GM19193 (cell line): ENCODE results near the gene SMOC2.

ENCODE experiments used
- POLR2A ChIP-seq: IDR thresholded peaks from 4 replicates; pipeline ENCODE4 v1.6.1; 2011; ENCODE audit not compliant: insufficient read depth, insufficient read length; ENCODE audit errors: extremely low read depth

The SMOC2 gene

DNA sequence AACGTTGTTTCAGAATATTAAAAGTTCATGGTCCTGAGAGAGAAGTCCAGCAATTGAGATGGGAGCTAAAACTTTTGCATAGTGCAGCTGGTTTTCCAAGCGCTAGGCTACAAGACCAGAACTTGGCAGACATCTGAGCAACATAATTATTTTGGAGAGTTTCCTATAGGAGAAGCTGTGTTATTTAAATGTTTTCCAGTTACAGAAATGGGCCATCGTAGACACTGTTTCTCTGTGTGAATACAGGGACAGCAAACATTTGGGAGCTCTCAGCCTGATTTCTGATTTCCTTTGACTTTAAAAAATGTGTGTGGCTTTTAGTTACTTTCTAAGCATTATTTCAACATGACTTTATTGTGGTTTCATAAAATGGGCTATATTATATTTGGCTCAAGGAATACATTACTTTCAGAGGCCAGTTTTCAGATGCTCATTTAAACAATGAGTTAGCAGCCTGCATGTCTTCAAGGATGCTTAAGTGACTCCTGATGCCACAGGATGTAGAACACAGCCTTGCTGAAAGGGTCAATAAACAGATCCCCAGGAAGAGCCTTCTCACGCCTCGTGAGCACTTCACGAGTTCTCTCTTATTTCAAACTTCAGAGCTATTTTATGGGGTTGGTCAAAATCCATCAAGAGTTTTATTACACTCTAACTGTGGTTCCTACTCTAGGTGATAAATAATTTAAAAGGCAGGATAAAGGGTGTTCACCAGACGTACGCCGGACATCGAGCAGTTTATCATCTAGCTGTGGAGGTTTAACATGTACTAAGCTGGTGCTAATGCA lies 193.8 kb downstream of the SMOC2 start:
- TF ChIP-seq POLR2A = no peak

DNA sequence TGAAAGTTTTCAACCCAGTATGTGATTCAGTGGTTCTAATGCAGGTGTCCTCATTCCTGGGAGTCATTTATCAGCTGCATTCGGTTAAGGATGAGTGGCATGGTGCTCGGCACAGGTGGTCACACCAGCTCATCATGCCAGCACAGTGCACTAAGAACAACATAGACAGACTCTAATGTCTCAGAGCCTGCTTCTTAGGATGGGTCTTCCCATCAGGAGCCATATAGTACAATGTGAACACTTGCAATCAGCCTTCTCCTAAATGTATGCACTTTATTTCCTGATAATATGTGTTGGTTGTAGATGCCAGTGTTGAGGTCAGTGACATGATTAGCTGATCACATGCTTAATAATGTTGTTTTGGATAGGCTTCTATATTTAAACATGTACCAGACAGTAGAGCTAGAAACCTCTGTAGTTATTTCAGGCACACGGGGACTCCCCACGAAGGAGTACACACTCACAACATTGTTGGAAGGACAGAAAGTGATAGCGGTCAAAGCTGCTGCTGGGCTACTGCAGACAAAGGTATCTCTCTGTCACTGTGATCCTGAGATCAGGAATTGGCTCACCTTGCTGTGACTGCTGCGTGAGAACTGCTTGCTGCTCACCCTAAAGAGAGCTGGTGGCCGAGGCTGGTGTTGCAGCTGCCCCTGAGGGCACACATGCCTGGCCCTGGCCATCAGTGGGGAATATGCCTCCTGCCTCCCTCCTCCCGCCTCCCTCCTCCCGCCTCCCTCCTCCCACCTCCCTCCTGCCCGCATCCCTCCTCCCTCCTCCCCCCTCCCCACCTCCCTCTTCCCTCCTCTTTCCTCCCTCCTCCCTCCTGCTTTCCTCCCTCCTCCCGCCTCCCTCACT lies 195.4 kb downstream of the SMOC2 start:
- TF ChIP-seq POLR2A = no peak

DNA sequence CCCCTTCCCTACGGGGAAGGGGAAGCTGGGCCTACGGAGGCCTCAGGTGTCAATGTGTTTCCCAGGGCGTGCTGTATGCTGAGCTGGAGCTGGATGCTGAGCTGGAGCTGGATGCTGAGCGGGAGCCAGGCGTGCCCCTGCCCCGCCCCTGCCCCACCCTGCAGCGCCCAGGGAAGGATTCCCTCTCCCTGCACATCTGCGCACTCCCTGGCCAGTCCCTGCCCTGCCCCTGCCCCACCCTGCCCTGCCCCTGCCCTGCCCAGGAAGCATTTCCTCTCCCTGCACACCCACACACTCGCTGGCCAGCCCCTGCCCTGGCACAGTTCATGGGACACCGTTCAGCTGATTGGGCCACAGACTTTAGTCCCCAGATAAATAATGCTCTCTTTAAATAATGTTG lies 196.8 kb downstream of the SMOC2 start:
- no peak for TF ChIP-seq POLR2A

DNA sequence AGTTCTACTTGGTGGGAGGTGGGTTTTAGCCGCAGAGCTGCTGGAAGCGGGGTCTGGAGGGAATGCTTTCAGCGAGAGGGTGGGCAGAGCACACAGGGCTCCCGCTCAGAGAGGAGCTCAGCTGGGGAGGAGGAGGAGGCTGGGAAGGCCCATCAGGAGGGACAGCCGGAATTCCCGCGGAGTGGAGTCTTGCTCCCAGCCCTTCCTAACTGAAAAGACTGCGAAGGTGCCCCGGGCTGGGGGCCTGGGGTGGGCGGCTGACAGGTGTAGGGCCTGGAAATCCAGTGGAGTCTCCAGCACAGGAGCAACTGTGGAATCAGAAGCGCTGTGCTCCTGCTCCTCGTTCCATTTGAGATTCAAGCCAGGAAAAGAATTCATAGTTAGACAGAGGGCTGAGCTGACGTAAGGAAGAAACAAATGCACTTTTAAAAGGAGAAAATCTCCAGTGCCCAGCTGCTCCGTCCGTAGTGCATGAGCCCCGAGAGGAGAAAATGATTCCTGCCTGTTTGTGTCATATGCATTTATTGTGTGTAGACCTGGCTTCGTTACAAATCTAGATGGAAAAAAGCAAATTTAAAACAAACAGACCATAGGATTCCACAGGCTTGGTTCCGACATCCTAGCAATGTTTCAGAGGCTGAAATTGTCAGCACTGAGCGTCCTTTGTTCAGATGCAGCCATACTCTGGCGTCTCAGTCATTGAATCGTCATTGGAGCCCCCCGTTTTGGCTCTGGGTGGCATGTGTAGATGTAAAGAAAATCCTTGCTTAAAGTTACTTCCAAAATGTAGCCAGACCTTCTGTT lies 197.7 kb downstream of the SMOC2 start:
- TF ChIP-seq POLR2A = no peak

DNA sequence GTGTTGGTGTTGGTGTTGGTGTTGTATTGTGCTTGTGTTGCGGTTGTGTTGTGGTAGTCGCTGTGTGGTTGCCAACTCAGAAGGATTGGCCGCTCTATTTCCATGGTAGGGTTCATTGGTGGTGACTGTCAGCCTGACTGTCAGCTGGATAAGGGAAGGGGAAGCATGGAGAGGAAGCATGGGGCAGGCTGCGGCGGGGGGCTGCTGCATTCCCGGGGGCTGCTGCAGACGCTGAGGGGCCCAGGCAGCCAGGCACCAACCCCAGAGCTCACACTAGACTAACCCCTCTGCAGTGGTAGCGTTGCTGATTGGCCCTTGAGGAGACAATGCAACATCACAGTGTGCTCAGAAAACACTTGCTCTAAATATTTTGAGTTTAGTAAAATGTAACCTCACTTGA lies 199.2 kb downstream of the SMOC2 start:
- TF ChIP-seq POLR2A = no peak

DNA sequence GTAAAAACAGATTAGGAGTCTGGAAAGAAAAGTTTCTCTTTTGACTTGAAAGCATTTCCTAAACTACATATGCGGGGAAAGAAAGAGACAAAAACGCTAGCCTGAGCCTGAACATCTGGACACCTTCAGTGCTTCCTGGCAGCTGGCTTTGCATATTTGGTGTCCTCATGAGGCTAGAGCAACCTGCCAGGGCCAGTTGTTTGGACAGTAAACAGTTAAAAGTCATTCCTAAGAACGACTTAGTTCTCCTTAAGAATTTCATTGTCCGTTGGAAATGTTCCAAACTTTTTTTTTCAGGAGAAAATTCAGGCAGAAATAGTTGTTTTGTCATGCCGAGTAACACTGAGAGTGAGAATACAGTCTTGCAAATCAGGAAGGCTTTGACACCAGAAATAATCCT lies 199.8 kb downstream of the SMOC2 start:
- no peak for TF ChIP-seq POLR2A

DNA sequence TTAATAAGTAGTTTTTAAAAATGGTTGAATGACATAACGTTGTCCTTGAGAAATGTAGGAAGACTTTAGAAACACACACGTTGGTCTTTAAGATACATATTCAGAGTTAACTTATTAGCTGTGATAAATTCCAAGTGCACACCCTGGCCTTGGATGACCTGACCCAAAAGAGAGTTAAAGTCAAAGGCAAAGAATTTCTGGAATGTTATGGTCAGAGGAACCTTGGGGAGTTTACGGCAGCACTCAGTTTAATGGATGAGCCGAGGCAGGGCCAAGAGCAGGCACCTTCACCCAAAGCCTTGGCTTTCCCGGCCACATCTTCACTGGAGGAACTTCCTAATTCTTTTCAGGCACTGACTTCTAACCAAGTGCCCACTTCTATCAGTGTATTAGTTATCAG lies 200.5 kb downstream of the SMOC2 start:
- TF ChIP-seq POLR2A = no peak

DNA sequence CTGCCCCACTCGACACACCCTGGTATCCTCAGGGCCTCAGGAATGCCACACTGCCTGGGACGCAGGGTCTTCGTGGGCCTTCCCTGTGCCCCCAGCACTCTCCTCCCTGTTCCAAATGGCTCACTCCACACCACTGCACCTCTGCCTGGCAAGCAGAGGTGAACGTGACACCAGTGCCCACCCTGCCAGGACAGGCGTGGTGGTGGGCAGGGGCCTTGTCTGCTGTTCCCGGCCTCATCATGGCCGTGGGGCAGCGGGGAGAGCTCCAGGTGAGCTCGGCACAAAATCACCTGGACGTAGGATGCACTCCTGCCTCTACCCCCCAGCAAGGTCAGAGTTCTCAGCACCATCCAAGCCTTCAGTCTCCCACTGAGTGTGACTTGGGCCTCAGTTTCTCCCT lies 202.4 kb downstream of the SMOC2 start:
- no peak for TF ChIP-seq POLR2A

DNA sequence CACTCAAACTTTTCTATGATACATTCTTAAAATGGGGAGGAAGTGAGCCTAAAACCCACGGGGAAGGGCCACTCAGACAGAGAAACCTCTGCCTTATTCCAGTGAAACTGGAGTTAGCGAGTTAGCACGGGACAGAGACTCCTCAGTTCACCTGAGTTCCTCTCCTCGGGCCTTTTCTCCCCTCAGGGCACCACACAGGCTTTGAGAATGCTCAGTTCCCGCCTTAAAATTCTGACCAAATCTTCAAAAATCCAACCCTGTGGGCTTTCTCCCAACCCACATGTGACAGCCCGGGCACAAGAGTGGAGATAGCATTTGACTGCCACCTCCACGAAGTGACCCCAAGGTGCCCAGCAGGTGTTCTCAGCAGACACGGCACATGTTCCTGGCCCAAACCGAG lies 204.3 kb downstream of the SMOC2 start:
- TF ChIP-seq POLR2A = no peak

DNA sequence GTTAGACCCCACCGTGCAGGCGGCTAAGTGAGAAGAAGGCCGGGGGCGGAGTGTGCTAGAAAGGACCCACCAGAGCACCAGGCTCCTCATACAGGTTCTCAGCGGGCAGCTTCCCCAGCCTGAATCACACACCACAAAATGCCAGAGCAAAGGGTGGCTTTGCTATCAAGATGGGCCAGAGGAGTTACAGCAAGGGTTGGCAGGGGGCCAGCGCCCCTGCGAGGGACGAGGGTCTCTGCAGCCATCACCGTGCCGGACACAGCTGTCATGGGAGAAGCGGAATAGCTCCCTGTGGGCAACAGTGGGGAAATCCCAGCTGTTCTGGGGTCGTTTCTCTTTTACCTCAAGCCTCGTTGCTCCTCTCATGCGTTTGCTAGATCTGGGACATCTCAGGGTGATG lies 206.3 kb downstream of the SMOC2 start:
- TF ChIP-seq POLR2A = no peak

DNA sequence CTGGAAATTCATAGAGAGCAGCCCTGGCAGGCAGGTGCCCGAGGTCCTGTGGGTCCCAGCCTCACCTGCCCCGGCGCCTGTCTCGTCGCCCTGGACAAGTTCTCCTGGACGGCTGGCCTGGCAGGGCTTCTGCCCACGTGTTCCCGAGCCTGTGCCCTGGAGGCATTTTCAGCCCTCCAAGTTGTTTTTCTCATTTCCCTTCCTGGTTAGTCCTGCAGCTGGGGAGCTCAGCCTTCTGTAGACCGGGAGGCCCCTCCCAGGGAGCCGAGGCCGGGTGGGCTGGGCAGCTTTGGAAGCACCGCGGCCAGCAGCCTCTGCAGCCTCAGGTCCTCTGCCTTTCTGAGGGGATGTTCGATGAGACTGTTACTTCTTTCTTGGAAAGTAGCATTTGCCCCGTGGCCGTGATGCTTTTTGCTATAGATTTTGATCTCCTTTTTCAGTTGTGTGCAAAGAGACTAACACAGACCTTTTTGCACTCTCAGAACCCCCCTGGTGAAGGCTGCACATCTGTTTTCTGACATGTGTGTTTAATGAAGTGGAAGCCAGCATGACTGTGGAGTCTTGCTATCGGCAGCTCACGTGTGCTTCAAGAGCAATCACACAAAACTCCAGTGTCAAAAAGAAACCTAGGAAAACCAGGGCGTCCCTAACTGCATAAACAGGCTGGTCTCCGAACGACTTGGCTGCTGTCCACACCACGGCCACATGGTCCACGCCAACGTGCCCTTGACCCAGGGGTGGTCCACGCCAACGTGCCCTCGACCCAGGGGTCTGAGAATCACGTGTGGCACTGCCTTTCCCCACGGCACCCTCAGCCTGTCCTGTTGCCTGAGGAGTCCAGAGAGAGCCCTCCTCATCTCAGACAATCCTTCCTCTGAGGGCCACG lies 207.5 kb downstream of the SMOC2 start:
- TF ChIP-seq POLR2A = no peak

DNA sequence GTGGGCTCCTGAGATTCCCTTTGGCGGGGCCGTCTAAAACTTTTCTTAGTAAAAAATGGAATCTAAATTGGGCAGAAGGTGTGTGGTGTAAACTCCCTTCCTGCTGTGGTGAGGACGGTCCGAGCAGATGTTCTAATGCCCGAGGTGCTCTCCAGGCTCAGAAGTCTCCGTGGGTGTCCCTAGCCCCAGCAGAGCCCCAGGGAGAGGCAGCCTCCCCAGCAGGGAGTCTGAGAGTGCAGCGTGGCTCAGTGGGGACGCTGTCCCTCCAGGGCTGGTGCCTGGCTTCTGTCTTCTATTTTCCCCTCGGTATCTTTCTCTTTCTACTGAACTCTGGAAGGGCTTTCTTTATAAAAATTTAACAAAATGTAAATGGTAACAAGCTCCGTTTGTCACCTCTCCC lies 208.2 kb downstream of the SMOC2 start:
- TF ChIP-seq POLR2A = no peak

DNA sequence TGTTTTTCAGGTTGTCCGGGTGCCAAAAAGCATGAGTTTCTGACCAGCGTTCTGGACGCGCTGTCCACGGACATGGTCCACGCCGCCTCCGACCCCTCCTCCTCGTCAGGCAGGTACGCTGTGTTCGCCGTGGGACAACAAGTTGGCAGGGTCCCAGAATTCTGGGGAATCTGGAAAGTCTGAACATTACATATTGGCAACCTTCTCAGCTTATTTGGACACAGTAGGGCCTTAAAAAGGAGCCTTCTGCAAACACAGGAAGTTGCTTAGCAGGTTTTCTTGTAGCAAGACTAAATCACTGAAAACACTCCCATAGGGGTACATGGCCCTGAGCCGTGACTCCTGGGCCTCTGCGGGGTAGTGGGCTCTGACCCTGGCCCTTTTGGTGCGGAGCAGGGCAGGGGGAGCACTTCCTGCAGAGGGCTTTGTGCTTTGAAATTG lies 209.7 kb downstream of the SMOC2 start:
- TF ChIP-seq POLR2A = no peak

DNA sequence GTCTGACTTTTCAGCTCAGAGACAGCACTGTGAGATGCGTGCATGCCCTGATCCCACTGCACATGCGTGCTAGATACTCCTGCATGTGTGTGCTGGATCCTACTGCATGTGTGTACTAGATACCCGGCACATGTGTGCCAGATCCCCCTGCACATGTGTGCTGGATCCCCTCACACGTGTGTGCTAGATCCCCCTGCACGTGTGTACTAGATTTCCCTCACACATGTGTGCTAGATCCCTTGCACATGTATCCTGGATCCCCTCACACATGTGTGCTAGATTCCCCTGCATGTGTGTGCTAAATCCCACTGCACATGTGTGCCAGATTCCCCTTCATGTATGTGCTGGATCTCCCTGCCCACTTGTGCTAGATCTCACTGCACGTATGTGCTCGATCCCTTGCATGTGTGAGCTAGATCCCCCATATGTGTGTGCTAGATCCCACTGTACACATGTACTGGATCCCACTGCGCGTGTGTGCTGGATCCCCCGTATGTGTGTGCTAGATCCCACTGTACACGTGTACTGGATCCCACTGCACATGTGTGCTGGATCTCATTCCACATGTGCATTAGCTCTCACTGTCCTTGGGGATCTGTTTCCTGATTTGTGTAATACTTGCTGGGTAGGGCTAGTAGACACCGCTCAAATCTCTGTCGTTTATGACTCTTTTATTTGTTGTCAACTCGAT lies 214.6 kb downstream of the SMOC2 start:
- no peak for TF ChIP-seq POLR2A

DNA sequence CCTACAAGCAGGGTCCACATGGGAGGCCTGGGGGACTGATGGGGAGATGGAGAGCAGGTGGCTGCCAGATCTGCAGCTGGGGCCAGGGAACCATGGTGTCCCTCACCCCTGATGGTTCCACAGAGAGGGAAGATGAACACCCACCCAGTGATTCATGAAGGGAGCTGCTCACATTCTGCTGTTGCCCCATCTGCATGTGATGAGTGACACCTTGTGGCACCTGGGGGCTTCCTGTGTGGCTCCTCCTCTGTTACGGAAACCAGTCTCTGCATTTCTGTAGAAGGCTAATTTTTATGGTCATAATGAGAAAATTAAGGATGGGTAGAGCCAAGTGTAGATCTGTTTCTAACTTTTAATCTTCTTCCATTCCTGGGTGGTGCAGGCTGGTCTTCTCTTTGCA lies 217.1 kb downstream of the SMOC2 start:
- no peak for TF ChIP-seq POLR2A
